Transverse colon (tissue), 4 donors: ENCODE results near the gene ATP11A.
"Not testable (repeated sequence)": the region's sequence is repeated elsewhere in the genome, so short reads cannot be mapped to it uniquely, and the experiment has no call there.

ENCODE experiments used
- CTCF ChIP-seq, 5 experiments: fragments of 200-600 bp in 3 of 5; fragments of 450-650 bp in 2 of 5; sonication (generic) in 3 of 5; IDR thresholded peaks; 1 replicate in 2 of 5; 2 replicates in 3 of 5; pipeline ENCODE4 v1.5.1; 2016 to 2017; ENCODE audit warnings: antibody characterized with exemption in 5 of 5, inconsistent platforms in 3 of 5, mild to moderate bottlenecking in 2 of 5, moderate library complexity in 1 of 5
- EP300 ChIP-seq: sonication (generic); formaldehyde crosslinking; IDR thresholded peaks from one replicate; pipeline ENCODE4 v1.6.1; 2017; ENCODE audit warnings: antibody characterized with exemption, low read depth
- POLR2A ChIP-seq: fragments of 450-650 bp; IDR thresholded peaks from one replicate; pipeline ENCODE4 v1.6.1; 2016; ENCODE audit warnings: antibody characterized with exemption, mild to moderate bottlenecking, moderate library complexity
- POLR2AphosphoS5 ChIP-seq, 3 donors: sonication (generic); formaldehyde crosslinking; IDR thresholded peaks; one replicate each; pipeline ENCODE4 v1.6.1; 2016; ENCODE audit warnings: antibody characterized with exemption in 3 of 3

GRCh38 chr13:112863356-112863755 lies 173.5 kb downstream of the ATP11A start:
- not testable (repeated sequence) for TF ChIP-seq CTCF (IDR thresholded peaks at IDR 0.05); POLR2A; POLR2AphosphoS5 (IDR thresholded peaks at IDR 0.05); EP300
